ENCODE measurements around the gene MAGI2.

- TF ChIP-seq CTCF (IDR thresholded peaks at IDR 0.05; ENCODE audit: insufficient read depth, low read depth, low read length), result no peak
- TF ChIP-seq EZH2 (IDR thresholded peaks at IDR 0.05; ENCODE audit: insufficient read depth, low read length), result no peak
Observed at GRCh38 chr7:78057571-78057970, 1395.9 kb downstream of the MAGI2 start.

Measured in astrocyte (in vitro differentiated cells and primary cell).